Measurements from ENCODE around the gene ZNF106. TPM values are rescaled to one million over a fixed set of nuclear protein-coding genes. Genes with fewer than 3 reads are reported as not detected.

ZNF106 gene
- total and polyA plus RNA-seq, 4 donors, result 7.5 to 25.4 (median 20.5) TPM

GRCh38 chr15:42483677-42484076, 7.3 kb downstream of the ZNF106 start (continued):
- TF ChIP-seq REST (IDR thresholded peaks at IDR 0.05) (no peak), GABPA (IDR thresholded peaks at IDR 0.05 in 1 of 2, conservative IDR thresholded peaks at IDR 0.05 in 1 of 2) (no peak), MAX (IDR thresholded peaks at IDR 0.05) (no peak)

- TF ChIP-seq ZBTB33 (IDR thresholded peaks at IDR 0.05) (no peak), HNF4G (IDR thresholded peaks at IDR 0.05) (no peak), HNF4A (conservative IDR thresholded peaks at IDR 0.05) (no peak), GABPA (IDR thresholded peaks at IDR 0.05 in 1 of 2, conservative IDR thresholded peaks at IDR 0.05 in 1 of 2) (no peak), FOXA2 (IDR thresholded peaks at IDR 0.05) (no peak), SP1 (IDR thresholded peaks at IDR 0.05) (no peak), RXRA (IDR thresholded peaks at IDR 0.05) (no peak), ATF3 (IDR thresholded peaks at IDR 0.05) (no peak), REST (IDR thresholded peaks at IDR 0.05) (no peak), YY1 (IDR thresholded peaks at IDR 0.05) (no peak), EGR1 (IDR thresholded peaks at IDR 0.05; ENCODE audit: low read depth in 2 of 2) (no peak), FOXA1 (IDR thresholded peaks at IDR 0.05) (no peak), TAF1 (conservative IDR thresholded peaks at IDR 0.05) (no peak), MAX (IDR thresholded peaks at IDR 0.05) (no peak), JUND (IDR thresholded peaks at IDR 0.05) (no peak)
- Histone ChIP-seq H3K36me3 (ENCODE audit: control insufficient read depth in 4 of 4, insufficient read depth in 3 of 4, low read depth in 1 of 4, low read length in 3 of 4) (peaks cover 0 to 2% (median 0%) of the 10 kb centered on the region in 4 donors), H3K27ac (ENCODE audit: low read depth in 1 of 2, low read length in 2 of 2) (no peak overlapping the region), H3K4me1 (ENCODE audit: control insufficient read depth in 4 of 4, insufficient read depth in 4 of 4, low read length in 3 of 4) (peaks cover 0 to 5% (median under 1%) of the 10 kb centered on the region in 4 donors), H3K9me3 (ENCODE audit: control insufficient read depth in 4 of 4, low read length in 3 of 4) (no peaks in the 10 kb centered on the region), H3K9ac (ENCODE audit: low read depth in 1 of 2, low read length in 2 of 2) (no peak overlapping the region), H3K27me3 (ENCODE audit: control insufficient read depth in 4 of 4, insufficient read depth in 4 of 4, low read length in 3 of 4) (no peaks in the 10 kb centered on the region), H3K4me3 (ENCODE audit: low read depth in 1 of 3, low read length in 3 of 3) (no peak overlapping the region)
- WGBS, result 96% methylated on average over 6 of the region's 6 CpGs
- no peak for DNase-seq (ENCODE audit: low spot score)
These were observed 8.2 kb downstream of the ZNF106 start for GRCh38 chr15:42482701-42483100.

Measured in liver (tissue), 9 donors.